Measurements from ENCODE around the gene MRPL54.

DNA sequence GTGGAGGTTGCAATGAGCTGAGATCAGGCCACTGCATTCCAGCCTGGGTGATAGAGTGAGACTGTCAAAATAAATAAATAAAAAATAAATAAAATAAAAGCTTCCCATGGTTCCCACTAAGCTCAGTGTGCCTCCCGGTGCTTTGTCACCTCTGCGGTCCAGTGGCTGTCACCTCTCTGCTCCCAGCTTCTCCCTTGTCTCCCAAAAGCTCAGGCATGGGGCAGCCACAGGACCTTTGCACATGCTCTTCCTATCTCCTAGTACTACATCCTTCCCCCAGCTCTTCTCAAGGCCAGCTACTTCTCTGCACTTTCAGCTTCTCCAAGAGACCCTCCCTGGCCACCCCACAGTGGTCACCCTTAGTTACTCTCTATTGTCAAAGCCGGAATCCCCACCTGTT lies 31.3 kb downstream of the MRPL54 start:
- TF ChIP-seq, protein P1, sequence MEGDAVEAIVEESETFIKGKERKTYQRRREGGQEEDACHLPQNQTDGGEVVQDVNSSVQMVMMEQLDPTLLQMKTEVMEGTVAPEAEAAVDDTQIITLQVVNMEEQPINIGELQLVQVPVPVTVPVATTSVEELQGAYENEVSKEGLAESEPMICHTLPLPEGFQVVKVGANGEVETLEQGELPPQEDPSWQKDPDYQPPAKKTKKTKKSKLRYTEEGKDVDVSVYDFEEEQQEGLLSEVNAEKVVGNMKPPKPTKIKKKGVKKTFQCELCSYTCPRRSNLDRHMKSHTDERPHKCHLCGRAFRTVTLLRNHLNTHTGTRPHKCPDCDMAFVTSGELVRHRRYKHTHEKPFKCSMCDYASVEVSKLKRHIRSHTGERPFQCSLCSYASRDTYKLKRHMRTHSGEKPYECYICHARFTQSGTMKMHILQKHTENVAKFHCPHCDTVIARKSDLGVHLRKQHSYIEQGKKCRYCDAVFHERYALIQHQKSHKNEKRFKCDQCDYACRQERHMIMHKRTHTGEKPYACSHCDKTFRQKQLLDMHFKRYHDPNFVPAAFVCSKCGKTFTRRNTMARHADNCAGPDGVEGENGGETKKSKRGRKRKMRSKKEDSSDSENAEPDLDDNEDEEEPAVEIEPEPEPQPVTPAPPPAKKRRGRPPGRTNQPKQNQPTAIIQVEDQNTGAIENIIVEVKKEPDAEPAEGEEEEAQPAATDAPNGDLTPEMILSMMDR (IDR thresholded peaks at IDR 0.05) = no peak
- no peak for TF ChIP-seq CBX8 (IDR thresholded peaks at IDR 0.05)
- no peak for TF ChIP-seq POLR2A (IDR thresholded peaks at IDR 0.05; ENCODE audit: low read length)
- no peak for TF ChIP-seq MYC (IDR thresholded peaks at IDR 0.05; ENCODE audit: borderline replicate concordance, low read length)
- TF ChIP-seq ZC3H11A (IDR thresholded peaks at IDR 0.05) = no peak

Measured in A549 (cell line).